ENCODE measurements around the gene HES1. TPM values are rescaled to one million over a fixed set of nuclear protein-coding genes. Genes with fewer than 3 reads are reported as not detected.
"Not testable (repeated sequence)": the region's sequence is repeated elsewhere in the genome, so short reads cannot be mapped to it uniquely, and the experiment has no call there.

HES1 gene
- polyA plus RNA-seq, 1 donor from 2014 or later = 0.25 TPM

DNA sequence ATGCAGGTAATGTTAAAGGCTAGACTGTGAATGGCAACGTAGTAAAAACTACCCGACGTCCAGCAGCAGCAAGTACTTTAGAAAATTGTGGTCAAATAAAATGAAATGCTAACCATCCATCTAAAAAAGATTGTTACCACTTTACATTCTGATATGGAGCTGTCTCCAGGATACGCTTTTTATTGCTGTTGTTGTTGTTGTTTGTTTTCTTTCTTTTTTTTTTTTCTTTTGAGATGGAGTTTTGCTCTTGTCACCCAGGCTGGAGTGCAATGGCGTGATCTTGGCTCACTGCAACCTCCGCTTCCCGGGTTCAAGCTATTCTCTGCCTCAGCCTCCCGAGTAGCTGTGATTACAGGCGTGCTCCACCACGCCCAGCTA lies 45.8 kb upstream of the HES1 start:
- H3K79me2 ChIP-seq (replicated peaks; ENCODE audit: insufficient read depth, low read length); H3K27me3 ChIP-seq (ENCODE audit: insufficient read depth, low read depth, low read length); H3K4me2 ChIP-seq (ENCODE audit: low read length); H3K36me3 ChIP-seq (ENCODE audit: insufficient read depth, low read length); H3K9me3 ChIP-seq (ENCODE audit: low read length); H2AFZ ChIP-seq (ENCODE audit: low read depth, low read length); H3K9ac ChIP-seq (ENCODE audit: low read length); H3F3A ChIP-seq (ENCODE audit: insufficient read depth, low read length, poor library complexity, severe bottlenecking); H3K9me2 ChIP-seq (ENCODE audit: insufficient read depth, low read length); H4K20me1 ChIP-seq (ENCODE audit: insufficient read depth); H3K4me3 ChIP-seq (ENCODE audit: low read length); H3K27ac ChIP-seq (ENCODE audit: low read length): not testable (repeated sequence)

DNA sequence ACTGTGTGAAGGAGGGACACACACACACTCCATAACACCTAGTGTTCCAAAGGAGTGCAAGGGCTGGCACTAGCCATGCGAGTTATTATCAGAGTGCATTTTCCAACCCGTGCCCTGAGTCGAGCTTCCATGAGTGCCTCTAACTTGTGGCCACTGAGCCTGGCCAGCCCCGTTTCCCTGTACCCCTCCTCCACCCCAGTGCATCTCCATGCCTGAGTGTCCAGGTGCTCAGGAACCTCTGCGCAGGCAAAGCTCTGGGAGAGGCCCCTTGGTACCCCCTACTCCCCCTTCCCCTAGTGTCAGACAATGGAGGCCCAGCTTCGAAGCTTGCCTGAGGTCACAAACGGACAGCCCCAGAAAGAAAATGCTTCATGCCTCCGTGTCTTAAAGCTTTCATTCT lies 45.2 kb upstream of the HES1 start:
- Histone ChIP-seq H3K27me3 (ENCODE audit: insufficient read depth, low read depth, low read length) (no peaks in the 10 kb centered on the region), H3K4me2 (ENCODE audit: low read length) (no peak overlapping the region), H4K20me1 (ENCODE audit: insufficient read depth) (no peaks in the 10 kb centered on the region), H3K9me2 (ENCODE audit: insufficient read depth, low read length) (no peaks in the 10 kb centered on the region), H3K27ac (ENCODE audit: low read length) (no peak overlapping the region), H2AFZ (ENCODE audit: low read depth, low read length) (no peak overlapping the region), H3K4me3 (ENCODE audit: low read length) (no peak overlapping the region), H3K9me3 (ENCODE audit: low read length) (no peaks in the 10 kb centered on the region), H3K79me2 (replicated peaks; ENCODE audit: insufficient read depth, low read length) (no peaks in the 10 kb centered on the region), H3F3A (ENCODE audit: insufficient read depth, low read length, poor library complexity, severe bottlenecking) (no peaks in the 10 kb centered on the region), H3K36me3 (ENCODE audit: insufficient read depth, low read length) (no peaks in the 10 kb centered on the region), H3K9ac (ENCODE audit: low read length) (no peak overlapping the region)
- no peak for TF ChIP-seq RAD21 (conservative IDR thresholded peaks at IDR 0.05)
- no peak for TF ChIP-seq EP300 (conservative IDR thresholded peaks at IDR 0.05; ENCODE audit: poor library complexity, severe bottlenecking)
- TF ChIP-seq, protein P1, sequence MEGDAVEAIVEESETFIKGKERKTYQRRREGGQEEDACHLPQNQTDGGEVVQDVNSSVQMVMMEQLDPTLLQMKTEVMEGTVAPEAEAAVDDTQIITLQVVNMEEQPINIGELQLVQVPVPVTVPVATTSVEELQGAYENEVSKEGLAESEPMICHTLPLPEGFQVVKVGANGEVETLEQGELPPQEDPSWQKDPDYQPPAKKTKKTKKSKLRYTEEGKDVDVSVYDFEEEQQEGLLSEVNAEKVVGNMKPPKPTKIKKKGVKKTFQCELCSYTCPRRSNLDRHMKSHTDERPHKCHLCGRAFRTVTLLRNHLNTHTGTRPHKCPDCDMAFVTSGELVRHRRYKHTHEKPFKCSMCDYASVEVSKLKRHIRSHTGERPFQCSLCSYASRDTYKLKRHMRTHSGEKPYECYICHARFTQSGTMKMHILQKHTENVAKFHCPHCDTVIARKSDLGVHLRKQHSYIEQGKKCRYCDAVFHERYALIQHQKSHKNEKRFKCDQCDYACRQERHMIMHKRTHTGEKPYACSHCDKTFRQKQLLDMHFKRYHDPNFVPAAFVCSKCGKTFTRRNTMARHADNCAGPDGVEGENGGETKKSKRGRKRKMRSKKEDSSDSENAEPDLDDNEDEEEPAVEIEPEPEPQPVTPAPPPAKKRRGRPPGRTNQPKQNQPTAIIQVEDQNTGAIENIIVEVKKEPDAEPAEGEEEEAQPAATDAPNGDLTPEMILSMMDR (IDR thresholded peaks at IDR 0.05; ENCODE audit: poor library complexity, severe bottlenecking) = no peak
- no peak for TF ChIP-seq POLR2AphosphoS5 (IDR thresholded peaks at IDR 0.05)
- no peak for TF ChIP-seq TAF1 (IDR thresholded peaks at IDR 0.05; ENCODE audit: low read depth)
- no peak for TF ChIP-seq EZH2 (IDR thresholded peaks at IDR 0.05; ENCODE audit: borderline replicate concordance, insufficient read depth, low read length, poor library complexity, severe bottlenecking)
- no peak for TF ChIP-seq MXI1 (conservative IDR thresholded peaks at IDR 0.05; ENCODE audit: poor library complexity, severe bottlenecking)
- TF ChIP-seq, protein P2, sequence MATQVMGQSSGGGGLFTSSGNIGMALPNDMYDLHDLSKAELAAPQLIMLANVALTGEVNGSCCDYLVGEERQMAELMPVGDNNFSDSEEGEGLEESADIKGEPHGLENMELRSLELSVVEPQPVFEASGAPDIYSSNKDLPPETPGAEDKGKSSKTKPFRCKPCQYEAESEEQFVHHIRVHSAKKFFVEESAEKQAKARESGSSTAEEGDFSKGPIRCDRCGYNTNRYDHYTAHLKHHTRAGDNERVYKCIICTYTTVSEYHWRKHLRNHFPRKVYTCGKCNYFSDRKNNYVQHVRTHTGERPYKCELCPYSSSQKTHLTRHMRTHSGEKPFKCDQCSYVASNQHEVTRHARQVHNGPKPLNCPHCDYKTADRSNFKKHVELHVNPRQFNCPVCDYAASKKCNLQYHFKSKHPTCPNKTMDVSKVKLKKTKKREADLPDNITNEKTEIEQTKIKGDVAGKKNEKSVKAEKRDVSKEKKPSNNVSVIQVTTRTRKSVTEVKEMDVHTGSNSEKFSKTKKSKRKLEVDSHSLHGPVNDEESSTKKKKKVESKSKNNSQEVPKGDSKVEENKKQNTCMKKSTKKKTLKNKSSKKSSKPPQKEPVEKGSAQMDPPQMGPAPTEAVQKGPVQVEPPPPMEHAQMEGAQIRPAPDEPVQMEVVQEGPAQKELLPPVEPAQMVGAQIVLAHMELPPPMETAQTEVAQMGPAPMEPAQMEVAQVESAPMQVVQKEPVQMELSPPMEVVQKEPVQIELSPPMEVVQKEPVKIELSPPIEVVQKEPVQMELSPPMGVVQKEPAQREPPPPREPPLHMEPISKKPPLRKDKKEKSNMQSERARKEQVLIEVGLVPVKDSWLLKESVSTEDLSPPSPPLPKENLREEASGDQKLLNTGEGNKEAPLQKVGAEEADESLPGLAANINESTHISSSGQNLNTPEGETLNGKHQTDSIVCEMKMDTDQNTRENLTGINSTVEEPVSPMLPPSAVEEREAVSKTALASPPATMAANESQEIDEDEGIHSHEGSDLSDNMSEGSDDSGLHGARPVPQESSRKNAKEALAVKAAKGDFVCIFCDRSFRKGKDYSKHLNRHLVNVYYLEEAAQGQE (IDR thresholded peaks at IDR 0.05; ENCODE audit: borderline replicate concordance) = no peak
- TF ChIP-seq SMC3 (conservative IDR thresholded peaks at IDR 0.05; ENCODE audit: poor library complexity) = no peak

DNA sequence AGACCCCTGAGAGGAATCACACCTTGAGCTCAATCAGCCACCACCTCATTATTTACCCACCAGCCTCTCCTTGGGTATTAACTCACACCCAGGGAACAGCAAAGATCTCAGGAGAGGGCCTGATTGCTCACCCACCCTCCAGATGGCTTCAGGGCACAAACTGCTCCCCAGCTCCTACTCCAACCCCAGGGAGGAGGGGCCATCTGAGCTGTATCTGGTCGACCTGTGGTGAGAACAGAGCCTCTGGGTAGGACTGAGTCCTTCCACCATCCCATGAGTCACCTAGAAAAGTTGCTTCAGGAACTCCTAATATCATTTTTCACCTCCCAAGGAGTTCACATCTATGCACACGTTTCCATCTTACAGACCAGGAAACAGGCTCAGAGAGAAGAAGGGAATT lies 44.8 kb upstream of the HES1 start:
- H3K36me3 ChIP-seq (ENCODE audit: insufficient read depth, low read length) = no peaks in the 10 kb centered on the region
- H3K79me2 ChIP-seq (replicated peaks; ENCODE audit: insufficient read depth, low read length) = no peaks in the 10 kb centered on the region
- H3K9me3 ChIP-seq (ENCODE audit: low read length) = no peaks in the 10 kb centered on the region
- H3K27me3 ChIP-seq (ENCODE audit: insufficient read depth, low read depth, low read length) = no peaks in the 10 kb centered on the region
- no peak overlapping the region for H3K4me3 ChIP-seq (ENCODE audit: low read length)
- no peak overlapping the region for H3K4me2 ChIP-seq (ENCODE audit: low read length)
- H2AFZ ChIP-seq (ENCODE audit: low read depth, low read length) = no peak overlapping the region
- no peaks in the 10 kb centered on the region for H3F3A ChIP-seq (ENCODE audit: insufficient read depth, low read length, poor library complexity, severe bottlenecking)
- no peak for TF ChIP-seq SMC3 (conservative IDR thresholded peaks at IDR 0.05; ENCODE audit: poor library complexity)
- TF ChIP-seq, protein P1 (IDR thresholded peaks at IDR 0.05; ENCODE audit: poor library complexity, severe bottlenecking) = no peak
- no peak for TF ChIP-seq EZH2 (IDR thresholded peaks at IDR 0.05; ENCODE audit: borderline replicate concordance, insufficient read depth, low read length, poor library complexity, severe bottlenecking)
- no peak for TF ChIP-seq TAF1 (IDR thresholded peaks at IDR 0.05; ENCODE audit: low read depth)
- TF ChIP-seq, protein P2 (IDR thresholded peaks at IDR 0.05; ENCODE audit: borderline replicate concordance) = no peak
- TF ChIP-seq MXI1 (conservative IDR thresholded peaks at IDR 0.05; ENCODE audit: poor library complexity, severe bottlenecking) = no peak
- no peak for TF ChIP-seq POLR2AphosphoS5 (IDR thresholded peaks at IDR 0.05)
- H3K27ac ChIP-seq (ENCODE audit: low read length) = no peak overlapping the region
- no peaks in the 10 kb centered on the region for H3K9me2 ChIP-seq (ENCODE audit: insufficient read depth, low read length)
- H3K9ac ChIP-seq (ENCODE audit: low read length) = no peak overlapping the region
- H4K20me1 ChIP-seq (ENCODE audit: insufficient read depth) = no peaks in the 10 kb centered on the region

Data from neural cell (in vitro differentiated cells).